Astrocyte (in vitro differentiated cells and primary cell): Measurements from ENCODE around the gene ERF.

Experiments used
- CTCF ChIP-seq: IDR thresholded peaks from 2 replicates; pipeline ENCODE4 v1.5.1; 2011; ENCODE audit warnings: low read depth, mild to moderate bottlenecking, inconsistent platforms, low read length, moderate library complexity; ENCODE audit not compliant: insufficient read depth
- EZH2 ChIP-seq: IDR thresholded peaks from 2 replicates; pipeline ENCODE4 v1.6.1; 2012; ENCODE audit warnings: mild to moderate bottlenecking, low read length, inconsistent platforms; ENCODE audit not compliant: insufficient read depth

DNA sequence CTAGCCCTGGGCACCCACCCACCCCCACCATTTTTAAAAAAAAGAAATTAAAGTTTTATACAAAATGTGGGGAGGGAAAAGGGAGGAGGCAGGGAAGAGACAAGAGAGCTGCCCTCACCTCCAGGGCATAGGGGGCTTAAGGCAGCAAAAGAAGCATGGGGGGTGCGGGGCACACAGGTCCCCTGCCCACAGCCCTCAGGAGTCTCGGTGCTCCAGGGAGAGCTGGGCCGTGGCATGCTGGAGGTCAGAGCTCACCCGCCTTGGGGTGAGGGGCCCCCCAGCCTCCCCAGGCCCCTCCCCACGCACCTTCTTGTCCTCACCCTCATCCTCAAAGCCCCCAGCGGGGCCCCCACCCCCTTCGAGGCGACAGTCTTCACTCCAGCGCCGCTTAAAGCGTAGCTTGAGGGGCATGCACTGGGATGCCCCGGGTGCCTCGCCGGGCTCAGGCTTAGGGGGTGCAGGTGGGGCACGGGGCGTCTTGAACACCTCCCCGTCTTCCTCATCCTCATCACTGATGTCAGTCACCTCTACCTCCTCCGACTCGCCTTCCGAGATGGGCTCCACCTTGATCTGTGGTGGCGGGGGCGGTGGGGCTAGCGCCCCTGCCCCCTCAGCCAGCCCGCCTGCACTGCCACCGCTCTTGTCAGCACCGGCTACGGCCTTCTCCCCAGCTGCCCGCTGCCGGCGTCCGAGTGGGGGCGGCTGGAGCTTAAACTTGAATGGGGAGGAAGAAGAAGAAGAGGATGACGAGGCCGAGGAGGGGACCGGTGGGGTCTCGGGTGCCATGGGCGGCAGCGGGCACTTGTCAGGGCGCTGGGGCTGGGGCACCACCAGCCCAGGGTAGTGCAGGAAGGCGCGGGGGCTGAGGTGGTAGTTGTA is 6.4 kb downstream of the ERF start:
- TF ChIP-seq CTCF (no peak), EZH2 (no peak)
